HG02610 (cell line): Measurements from ENCODE around the gene HPGD.

Source experiments
- ATAC-seq: cut with Tn5 transposase; IDR thresholded peaks from one replicate; pipeline ENCODE4 v1.9.1; 2021; ENCODE audit warnings: mild to moderate bottlenecking, moderate library complexity; ENCODE audit not compliant: unreplicated experiment

HPGD gene

DNA sequence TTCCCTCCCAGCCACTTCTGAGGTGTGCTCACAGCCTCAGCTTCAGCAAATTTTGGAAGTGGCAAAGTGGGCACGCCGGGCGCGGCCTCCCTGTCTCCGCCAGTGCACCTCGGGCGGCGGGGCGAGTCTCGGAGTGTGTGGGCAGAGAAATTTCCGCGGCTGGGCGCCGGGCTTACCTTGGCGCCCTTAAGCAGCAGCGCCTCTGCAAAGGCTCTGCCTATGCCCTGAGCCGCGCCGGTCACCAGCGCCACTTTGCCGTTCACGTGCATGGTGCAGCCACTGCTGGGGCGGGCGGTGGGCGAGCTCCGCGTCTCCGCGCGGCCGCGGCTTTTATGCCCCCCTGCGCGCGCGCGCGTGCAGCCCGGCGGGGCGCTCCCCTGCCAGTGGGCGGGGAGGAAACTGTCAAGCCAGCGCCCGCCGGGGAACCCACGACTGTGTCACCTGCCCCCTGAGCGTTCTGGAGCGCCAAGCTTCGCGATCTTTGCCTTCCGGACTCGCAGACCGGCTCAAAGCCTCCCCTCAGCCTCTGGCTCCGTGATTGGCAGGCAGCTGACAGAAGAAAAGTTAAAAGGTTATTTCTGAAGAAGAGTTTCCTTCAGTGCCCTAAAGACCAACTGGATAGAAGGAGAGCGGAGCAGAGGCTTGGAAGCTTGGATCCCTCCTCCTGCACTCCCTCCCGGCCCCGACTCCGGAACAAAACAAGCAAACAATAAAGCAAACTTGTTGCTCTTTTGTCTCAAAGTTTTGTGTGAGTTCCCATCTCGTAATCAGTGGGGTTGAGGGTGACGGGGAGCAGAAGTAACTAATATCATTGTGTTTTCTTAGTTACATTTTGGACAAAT lies at the start of gene HPGD:
Gene HPGD, minus strand, starts transcription at position 306 of the 842 bp plus-strand sequence. Its CDS starts 37 bp downstream, at position 269.
- peak; percentile 78 for ATAC-seq

GRCh38 chr4:174564529-174564928 lies 42.2 kb upstream of the HPGD start:
- no peak for ATAC-seq

DNA sequence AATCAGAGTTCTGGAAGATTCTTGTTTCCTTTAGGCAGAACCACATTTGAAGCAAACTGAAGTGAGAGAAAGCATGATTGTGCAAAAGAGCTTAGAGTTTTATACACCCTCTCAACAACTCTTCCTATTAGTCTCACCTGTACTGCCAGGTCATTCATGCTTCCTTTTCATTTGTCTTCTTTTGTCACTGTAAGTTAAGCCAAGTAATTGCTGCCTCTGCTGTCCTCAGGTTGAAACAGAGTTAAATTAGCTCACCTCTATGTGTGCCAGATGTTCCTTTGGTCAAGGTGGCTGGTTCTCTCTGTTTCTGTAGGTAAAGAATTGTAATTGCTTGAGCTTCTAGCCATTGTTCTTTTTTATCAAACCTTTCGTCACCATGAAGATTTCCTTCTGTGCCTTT lies 41.1 kb upstream of the HPGD start:
- ATAC-seq: no peak

DNA sequence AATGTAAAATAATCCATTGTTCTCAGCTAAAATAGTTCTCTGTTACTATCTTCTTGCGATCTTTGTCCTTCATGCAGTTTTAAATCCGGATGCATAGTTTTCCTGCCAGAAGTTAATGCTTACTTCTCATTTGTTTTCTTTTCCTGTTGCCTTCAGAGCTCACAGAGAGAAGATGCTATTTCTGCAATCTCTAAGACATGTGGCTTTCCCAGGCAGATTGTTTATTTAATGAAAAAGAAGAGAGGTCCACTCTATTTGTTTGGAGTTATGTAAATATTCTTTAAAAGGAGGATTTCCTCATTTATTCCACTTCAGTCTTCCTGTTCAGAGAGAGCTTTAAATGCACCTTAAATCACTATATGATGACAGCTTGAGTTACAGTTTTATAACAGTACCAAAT lies 39.3 kb upstream of the HPGD start:
- no peak for ATAC-seq

- ATAC-seq: no peak
Measured at GRCh38 chr4:174559894-174560293, 37.6 kb upstream of the HPGD start.

GRCh38 chr4:174555789-174556630 lies 33.7 kb upstream of the HPGD start:
- no peak for ATAC-seq

- ATAC-seq: no peak
Measured at GRCh38 chr4:174554231-174554728, 32.0 kb upstream of the HPGD start.

DNA sequence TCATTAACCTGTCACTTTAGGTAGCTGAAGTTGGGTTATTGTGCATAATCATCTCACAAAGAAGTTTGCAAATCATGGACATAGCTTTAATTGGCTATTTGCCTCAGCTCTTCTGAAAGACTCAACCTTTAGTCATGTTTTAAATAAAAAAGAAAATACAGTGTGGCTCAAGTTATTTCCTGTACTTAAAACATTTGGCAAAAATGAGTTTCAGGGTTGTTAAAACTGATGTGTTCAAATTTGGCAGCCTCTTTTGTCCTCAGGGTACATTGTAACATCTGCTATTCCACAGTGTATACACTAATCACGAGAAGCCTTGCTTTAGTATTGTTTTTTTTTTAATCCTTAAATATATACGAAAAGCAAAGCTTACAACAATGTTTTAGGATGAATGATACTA lies 31.5 kb upstream of the HPGD start:
- ATAC-seq: no peak

DNA sequence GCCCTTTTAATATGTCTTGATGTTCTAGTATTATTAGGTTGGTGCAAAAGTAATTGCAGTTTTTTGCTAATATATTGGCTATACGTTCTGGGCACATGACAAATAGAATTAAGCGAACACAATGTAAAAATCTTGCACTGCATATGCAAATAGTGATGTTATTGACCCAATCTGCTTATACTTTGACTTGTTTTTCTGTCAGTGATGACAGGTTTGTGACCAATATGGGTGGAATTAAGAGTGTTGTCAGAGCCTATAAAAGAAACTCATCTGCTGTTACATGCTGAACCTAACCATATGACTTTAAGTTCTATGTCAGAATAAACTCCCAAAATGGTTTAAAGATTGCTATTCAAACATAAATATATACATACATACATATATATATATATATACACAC lies 30.7 kb upstream of the HPGD start:
- ATAC-seq: no peak

GRCh38 chr4:174550541-174550940 lies 28.3 kb upstream of the HPGD start:
- no peak for ATAC-seq

DNA sequence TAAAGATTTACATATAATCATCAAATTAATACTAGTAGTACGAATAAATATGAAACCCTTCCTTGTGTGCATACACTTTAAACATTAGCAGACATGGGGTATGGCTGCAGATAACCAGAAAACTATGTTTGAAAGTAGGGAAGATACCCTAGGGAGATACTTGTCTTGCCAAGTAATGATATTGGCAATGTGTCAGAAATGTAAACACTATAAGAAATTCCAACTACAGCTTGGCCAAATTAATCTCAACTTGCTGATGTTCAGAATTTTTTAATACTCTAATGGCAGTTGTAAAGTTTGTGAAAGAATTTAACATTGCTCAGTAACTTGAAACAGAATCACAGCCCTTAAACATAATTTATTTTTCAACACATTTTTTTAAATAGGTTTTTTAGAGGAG lies 27.4 kb upstream of the HPGD start:
- ATAC-seq: no peak

- no peak for ATAC-seq
Measured at GRCh38 chr4:174545268-174545667, 23.0 kb upstream of the HPGD start.

DNA sequence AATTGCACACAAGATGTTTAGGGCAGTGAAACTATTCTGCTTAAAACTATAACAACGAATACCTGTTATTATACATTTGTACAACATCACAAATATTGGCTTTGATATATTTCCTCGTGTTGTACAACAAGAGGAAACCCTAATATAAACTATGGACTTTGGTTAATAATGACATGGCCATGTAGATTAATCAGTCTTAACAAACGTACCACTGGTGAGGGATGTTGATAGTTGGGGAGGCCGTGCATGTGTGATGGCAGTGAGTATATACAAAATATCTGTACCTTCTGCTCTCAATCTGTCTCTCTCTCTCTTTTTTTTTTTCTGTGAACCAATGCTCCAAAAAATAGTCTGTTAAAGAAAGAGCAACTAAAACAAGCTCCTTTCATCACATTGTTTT lies 22.2 kb upstream of the HPGD start:
- no peak for ATAC-seq

GRCh38 chr4:174540175-174540574 lies 17.9 kb upstream of the HPGD start:
- ATAC-seq: no peak

DNA sequence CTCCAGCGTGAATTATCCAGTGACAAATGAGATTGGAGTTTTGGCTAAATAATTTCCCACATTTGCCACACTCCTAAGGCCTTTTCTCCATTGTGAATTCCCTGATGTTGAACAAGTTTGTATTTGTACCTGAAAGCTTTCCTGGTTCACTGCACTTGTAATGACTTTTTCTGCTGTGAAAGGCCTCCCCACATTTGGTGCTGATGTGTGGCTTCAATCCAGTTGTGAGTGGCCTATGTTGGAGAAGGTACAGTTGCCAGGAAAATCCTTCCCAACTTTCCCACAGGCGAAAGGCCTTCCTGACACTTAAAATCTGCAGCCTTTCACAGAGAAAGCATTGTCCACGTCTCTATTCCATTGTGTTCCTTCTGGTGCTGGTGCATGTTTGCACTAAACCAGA lies 17.3 kb upstream of the HPGD start:
- no peak for ATAC-seq

DNA sequence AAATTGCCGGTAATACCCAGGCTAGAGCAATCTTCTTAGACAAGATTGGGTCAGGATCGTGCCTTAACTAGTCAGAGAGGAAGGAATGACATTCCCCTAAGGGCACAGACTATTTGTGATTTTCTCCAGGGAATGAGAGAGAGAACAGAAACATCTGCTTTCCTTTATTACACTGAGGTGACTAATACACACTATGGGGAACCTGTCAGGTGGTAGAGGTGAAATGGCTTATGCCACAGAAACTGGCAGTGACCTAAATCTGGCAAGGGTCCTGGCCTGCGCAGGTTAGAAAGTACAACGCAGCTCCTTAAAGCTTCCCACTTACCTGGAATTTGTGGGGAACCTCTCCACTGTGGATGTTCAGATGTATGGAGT lies 16.6 kb upstream of the HPGD start:
- no peak for ATAC-seq

DNA sequence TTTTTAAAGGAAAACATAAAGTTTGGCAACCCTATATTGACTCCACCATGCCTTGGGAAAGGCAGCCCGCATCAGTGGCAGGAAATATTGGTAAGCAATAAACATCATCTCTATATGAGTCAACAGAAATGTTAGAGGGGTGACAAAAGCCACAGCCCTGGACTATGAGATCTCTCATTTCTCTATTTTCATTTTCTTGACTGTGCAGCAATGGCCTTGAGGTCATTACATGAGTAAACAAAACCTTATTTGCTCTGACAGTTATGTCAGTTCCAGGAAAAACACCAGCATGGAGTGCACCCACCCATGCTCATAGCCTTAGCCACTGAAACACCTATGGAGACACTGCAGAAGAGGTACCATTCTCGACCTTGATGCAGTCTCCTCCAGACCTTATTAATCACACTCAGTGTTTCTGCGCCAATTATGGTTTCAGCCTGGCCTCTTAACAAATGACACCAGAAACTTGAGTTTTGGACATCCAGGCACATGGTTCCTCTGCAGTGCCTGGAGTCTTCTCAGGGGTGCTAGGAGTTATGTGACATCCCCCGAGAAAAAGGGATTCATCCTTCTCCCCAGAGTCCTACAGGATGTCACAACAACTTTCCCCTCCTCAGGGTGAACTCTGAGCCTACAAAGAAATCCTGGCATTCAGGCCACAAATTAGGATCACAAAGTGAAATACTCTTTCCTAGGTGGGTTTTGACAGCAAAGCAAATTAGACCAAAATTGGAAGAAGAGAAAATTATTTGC lies 16.0 kb upstream of the HPGD start:
- peak; percentile 97 for ATAC-seq

DNA sequence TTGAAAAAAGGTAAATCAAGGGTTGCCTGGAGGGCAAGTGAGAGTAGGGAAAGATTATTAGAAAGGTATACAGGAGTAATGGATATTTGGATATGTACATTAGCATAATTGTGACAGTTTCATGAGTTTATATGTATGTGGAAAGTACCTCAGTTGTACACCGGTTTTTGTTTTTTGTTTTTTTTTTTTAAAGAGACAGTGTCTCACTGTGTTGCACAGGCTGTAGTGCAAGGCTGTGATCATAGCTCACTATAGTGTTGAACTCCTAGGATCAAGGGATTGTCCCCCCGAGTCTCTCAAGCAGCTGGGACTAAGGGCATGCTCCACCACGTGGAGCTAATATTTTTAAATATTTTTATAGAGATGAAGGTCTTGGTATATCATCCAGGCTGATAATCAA lies 15.3 kb upstream of the HPGD start:
- peak; percentile 21 for ATAC-seq

- no peak for ATAC-seq
Measured at GRCh38 chr4:174534461-174534860, 12.2 kb upstream of the HPGD start.

GRCh38 chr4:174532445-174532844 lies 10.2 kb upstream of the HPGD start:
- ATAC-seq: no peak

DNA sequence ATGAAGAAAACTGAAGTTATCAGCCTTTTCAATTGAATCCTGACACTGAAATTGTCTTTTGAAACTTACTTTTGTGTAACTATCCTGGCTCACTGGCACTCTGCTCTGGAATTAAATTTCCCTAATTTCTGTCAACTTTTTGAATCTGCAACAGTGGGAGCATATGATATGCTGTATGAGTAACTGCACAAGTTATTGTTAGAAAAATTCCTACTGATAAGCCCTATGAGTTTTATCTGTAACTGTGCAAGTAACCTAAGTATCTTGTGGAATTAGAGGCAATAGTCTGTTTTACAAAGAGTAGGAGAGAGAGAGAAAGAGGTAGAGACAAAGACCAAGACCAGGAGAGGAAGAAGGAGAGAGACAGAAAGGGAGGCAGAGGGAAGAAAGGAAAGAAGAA lies 9.2 kb upstream of the HPGD start:
- ATAC-seq: no peak
